Smooth muscle cell (in vitro differentiated cells): Measurements from ENCODE around the gene ZNF660. TPM values are rescaled to one million over a fixed set of nuclear protein-coding genes. Genes with fewer than 3 reads are reported as not detected.

Experiments used
- DNase-seq: peaks from one replicate; lab custom pipeline; 2025; ENCODE audit not compliant: unreplicated experiment; lab: John Stamatoyannopoulos, UW
- H2AFZ ChIP-seq: fragments of 200-600 bp; sonication (generic); 2 replicates; pipeline ENCODE4 v1.6.0; 2016; ENCODE audit warnings: antibody characterized with exemption, low read depth, mild to moderate bottlenecking
- H3F3A ChIP-seq: fragments of 200-600 bp; sonication (generic); 2 replicates; pipeline ENCODE4 v1.6.0; 2017; ENCODE audit warnings: antibody characterized with exemption, low read depth
- H3K27ac ChIP-seq: fragments of 200-600 bp; sonication (generic); 2 replicates; pipeline ENCODE4 v1.5.1; 2016; ENCODE audit warnings: low read depth, mild to moderate bottlenecking
- H3K27me3 ChIP-seq: fragments of 200-600 bp; sonication (generic); 2 replicates; pipeline ENCODE4 v1.6.1; 2016; ENCODE audit warnings: low read depth, mild to moderate bottlenecking
- H3K36me3 ChIP-seq: fragments of 200-600 bp; sonication (generic); 2 replicates; pipeline ENCODE4 v1.5.1; 2016; ENCODE audit warnings: low read depth
- H3K4me1 ChIP-seq: fragments of 200-600 bp; sonication (generic); 2 replicates; pipeline ENCODE4 v1.5.1; 2016; ENCODE audit warnings: low read depth
- H3K4me2 ChIP-seq: fragments of 200-600 bp; sonication (generic); 2 replicates; pipeline ENCODE4 v1.6.0; 2016; ENCODE audit warnings: mild to moderate bottlenecking
- H3K4me3 ChIP-seq: fragments of 200-600 bp; sonication (generic); 2 replicates; pipeline ENCODE4 v1.5.1; 2016; ENCODE audit warnings: mild to moderate bottlenecking
- H3K79me2 ChIP-seq: fragments of 200-600 bp; sonication (generic); 2 replicates; pipeline ENCODE4 v1.6.0; 2016; ENCODE audit warnings: low read depth, mild to moderate bottlenecking
- H3K9ac ChIP-seq: fragments of 200-600 bp; sonication (generic); 2 replicates; pipeline ENCODE4 v1.6.0; 2016; ENCODE audit warnings: low read depth
- H3K9me3 ChIP-seq: fragments of 200-600 bp; sonication (generic); replicated peaks from 2 replicates; pipeline ENCODE4 v1.5.1; 2016; ENCODE audit warnings: low read depth
- H4K20me1 ChIP-seq: fragments of 200-600 bp; sonication (generic); 2 replicates; pipeline ENCODE4 v1.6.0; 2016; ENCODE audit warnings: low read depth
- WGBS: methylation state at CpG from one replicate; pipeline ENCODE4 v1.1.7; 2016; ENCODE audit warnings: low lambda C conversion rate; 5-methylcytosine and 5-hydroxymethylcytosine counted together
- polyA plus RNA-seq: library from polyadenylated mRNA; unstranded; fragments of >200 nt; fragmentation: Nextera tagmentation; extraction: Ambion mirVana; gene quantifications from 2 replicates; pipeline ENCODE4 v1.2.1, GENCODE V29; 2016
- total RNA-seq: library from RNA; depleted of rRNA; stranded (reverse); fragments of >200 nt; gene quantifications from 2 replicates; pipeline ENCODE4 v1.2.3, GENCODE V29; 2014
- TF ChIP-seq, protein P1 (sequence below): fragments of 200-600 bp; sonication (generic); IDR thresholded peaks from 2 replicates; pipeline ENCODE4 v1.5.1; 2017; ENCODE audit warnings: borderline replicate concordance, mild to moderate bottlenecking, antibody characterized with exemption; ENCODE audit not compliant: insufficient read depth, poor library complexity, severe bottlenecking

Gene ZNF660
- total and polyA plus RNA-seq, 2 experiments from 2014 or later, result 1.8 to 5.1 TPM

DNA sequence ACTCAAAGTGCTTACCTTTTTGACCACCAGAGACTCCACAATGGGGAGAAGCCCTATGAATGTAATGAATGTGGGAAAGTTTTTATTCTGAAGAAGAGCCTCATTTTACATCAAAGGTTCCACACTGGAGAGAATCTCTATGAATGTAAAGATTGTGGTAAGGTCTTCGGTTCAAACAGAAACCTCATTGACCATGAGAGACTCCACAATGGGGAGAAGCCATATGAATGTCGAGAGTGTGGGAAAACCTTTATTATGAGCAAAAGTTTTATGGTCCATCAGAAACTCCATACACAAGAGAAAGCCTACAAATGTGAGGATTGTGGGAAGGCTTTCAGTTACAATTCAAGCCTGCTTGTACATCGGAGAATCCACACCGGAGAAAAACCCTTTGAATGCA is 58.3 kb downstream of the ZNF660 start:
- H2AFZ ChIP-seq, result no peak overlapping the region
- H3K4me3 ChIP-seq, result peak overlapping the region; percentile 3
- no peak overlapping the region for H3K27ac ChIP-seq
- no peak overlapping the region for H3K9ac ChIP-seq
- H3K9me3 ChIP-seq, result peaks cover 35% of the 10 kb centered on the region
- TF ChIP-seq, protein P1, sequence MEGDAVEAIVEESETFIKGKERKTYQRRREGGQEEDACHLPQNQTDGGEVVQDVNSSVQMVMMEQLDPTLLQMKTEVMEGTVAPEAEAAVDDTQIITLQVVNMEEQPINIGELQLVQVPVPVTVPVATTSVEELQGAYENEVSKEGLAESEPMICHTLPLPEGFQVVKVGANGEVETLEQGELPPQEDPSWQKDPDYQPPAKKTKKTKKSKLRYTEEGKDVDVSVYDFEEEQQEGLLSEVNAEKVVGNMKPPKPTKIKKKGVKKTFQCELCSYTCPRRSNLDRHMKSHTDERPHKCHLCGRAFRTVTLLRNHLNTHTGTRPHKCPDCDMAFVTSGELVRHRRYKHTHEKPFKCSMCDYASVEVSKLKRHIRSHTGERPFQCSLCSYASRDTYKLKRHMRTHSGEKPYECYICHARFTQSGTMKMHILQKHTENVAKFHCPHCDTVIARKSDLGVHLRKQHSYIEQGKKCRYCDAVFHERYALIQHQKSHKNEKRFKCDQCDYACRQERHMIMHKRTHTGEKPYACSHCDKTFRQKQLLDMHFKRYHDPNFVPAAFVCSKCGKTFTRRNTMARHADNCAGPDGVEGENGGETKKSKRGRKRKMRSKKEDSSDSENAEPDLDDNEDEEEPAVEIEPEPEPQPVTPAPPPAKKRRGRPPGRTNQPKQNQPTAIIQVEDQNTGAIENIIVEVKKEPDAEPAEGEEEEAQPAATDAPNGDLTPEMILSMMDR, result no peak
- no peaks in the 10 kb centered on the region for H3F3A ChIP-seq
- 100% methylated on average over 4 of the region's 4 CpGs for WGBS
- peaks cover 61% of the 10 kb centered on the region for H3K36me3 ChIP-seq
- peaks cover 18% of the 10 kb centered on the region for H3K79me2 ChIP-seq
- peaks cover 5% of the 10 kb centered on the region for H4K20me1 ChIP-seq
- no peak for DNase-seq
- H3K4me1 ChIP-seq, result peaks cover 2% of the 10 kb centered on the region
- no peaks in the 10 kb centered on the region for H3K27me3 ChIP-seq
- no peak overlapping the region for H3K4me2 ChIP-seq

DNA sequence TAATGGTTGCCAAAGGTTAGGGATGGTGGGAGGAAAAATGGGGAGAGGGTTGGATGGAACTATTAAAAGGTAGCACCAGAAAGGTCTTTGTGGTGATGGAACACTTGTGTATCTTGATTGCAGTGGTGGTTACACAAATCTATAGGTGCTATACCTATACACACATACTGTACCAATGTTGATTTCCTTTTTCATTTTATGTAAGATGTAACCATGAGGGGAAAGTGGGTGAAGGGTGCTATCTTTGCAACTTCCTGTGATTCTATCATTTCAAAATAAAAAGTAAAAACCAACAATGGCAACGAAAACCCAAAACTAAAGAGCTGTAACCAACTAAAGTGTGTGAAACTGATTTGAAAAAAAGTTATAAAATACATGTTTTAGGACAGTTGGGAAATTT is 63.0 kb downstream of the ZNF660 start:
- H4K20me1 ChIP-seq, result no peaks in the 10 kb centered on the region
- H3K9ac ChIP-seq, result peak overlapping the region; percentile 92
- H3K4me1 ChIP-seq, result peaks cover 16% of the 10 kb centered on the region
- peaks cover 30% of the 10 kb centered on the region for H3K36me3 ChIP-seq
- peaks cover 16% of the 10 kb centered on the region for H3K79me2 ChIP-seq
- H3F3A ChIP-seq, result no peaks in the 10 kb centered on the region
- TF ChIP-seq, protein P1, result no peak
- peaks cover 15% of the 10 kb centered on the region for H3K9me3 ChIP-seq
- H2AFZ ChIP-seq, result peak overlapping the region; percentile 80
- H3K27ac ChIP-seq, result peak overlapping the region; percentile 61
- DNase-seq, result no peak
- H3K4me3 ChIP-seq, result peak overlapping the region; percentile 84
- no peaks in the 10 kb centered on the region for H3K27me3 ChIP-seq
- peak overlapping the region; percentile 91 for H3K4me2 ChIP-seq
- WGBS, result 98% methylated on average over 1 of the region's 1 CpG

DNA sequence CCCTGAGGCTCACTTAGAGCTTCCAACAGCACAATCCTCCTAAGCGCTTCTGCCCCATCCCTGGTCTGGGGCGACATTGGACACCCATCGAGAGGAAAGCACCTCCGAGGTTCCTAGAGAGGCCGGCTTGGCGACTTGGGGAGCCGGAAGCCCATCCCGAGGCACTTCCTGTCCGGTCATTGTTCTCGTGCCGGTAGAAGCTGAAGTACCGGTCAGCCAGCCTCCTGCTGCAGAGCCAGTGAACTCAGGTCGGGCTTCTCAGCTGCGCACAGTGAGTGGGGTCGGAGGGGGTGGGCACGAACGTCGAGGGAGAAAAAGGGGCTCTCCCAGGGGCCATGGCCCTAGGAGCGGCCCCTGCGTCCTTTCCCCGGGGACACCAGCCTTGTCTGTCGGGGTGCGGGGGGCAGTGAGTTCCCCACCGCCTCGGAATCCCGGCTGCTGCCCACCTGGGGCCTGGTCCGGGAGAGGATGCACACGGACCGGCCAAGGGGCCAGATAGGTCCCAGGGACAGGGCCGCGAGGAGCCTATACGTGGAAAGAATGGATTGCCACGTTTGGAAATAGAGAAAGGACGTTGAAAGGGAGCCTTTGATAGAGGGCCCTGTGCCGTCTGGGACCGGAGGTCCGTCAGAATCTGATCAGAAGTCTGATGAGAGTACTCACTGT is 63.9 kb downstream of the ZNF660 start, which contains the start of gene ZNF35:
ZNF35 (plus strand) TSS at position 169 of the 666 bp plus-strand sequence. CDS start 2,336 bp downstream, outside the sequence.
- peaks cover 16% of the 10 kb centered on the region for H3K79me2 ChIP-seq
- H4K20me1 ChIP-seq, result no peaks in the 10 kb centered on the region
- no peaks in the 10 kb centered on the region for H3F3A ChIP-seq
- peak within 1 kb of the TSS; percentile 80 for H2AFZ ChIP-seq
- peak within 1 kb of the TSS; percentile 92 for H3K9ac ChIP-seq
- peak within 1 kb of the TSS; percentile 61 for H3K27ac ChIP-seq
- peak within 1 kb of the TSS; percentile 84 for H3K4me3 ChIP-seq
- TF ChIP-seq, protein P1, result no peak
- WGBS, result 2% methylated on average over 34 of the region's 37 CpGs
- DNase-seq, result peak; percentile 34
- no peaks in the 10 kb centered on the region for H3K27me3 ChIP-seq
- peaks cover 6% of the 10 kb centered on the region for H3K9me3 ChIP-seq
- H3K4me1 ChIP-seq, result peaks cover 16% of the 10 kb centered on the region
- peak within 1 kb of the TSS; percentile 91 for H3K4me2 ChIP-seq
- peaks cover 27% of the 10 kb centered on the region for H3K36me3 ChIP-seq

Other genes with a start within 250 kb of the ZNF660 start
- 23.1 and 26.8 TPM in 2 replicates for gene TCAIM, start 246.2 kb upstream of the ZNF660 start, total RNA-seq
- 9.5 and 10.7 TPM in 2 replicates for gene TCAIM, start 246.2 kb upstream of the ZNF660 start, polyA plus RNA-seq
- 8.5 and 10.7 TPM in 2 replicates for gene ZNF445, start 107.3 kb upstream of the ZNF660 start, total RNA-seq
- 4.7 and 6.1 TPM in 2 replicates for gene ZNF445, start 107.3 kb upstream of the ZNF660 start, polyA plus RNA-seq
- 5.6 and 10.6 TPM in 2 replicates for gene ZKSCAN7, start 29.8 kb upstream of the ZNF660 start, total RNA-seq
- 3.7 and 4.6 TPM in 2 replicates for gene ZKSCAN7, start 29.8 kb upstream of the ZNF660 start, polyA plus RNA-seq
- gene ZNF197, start 40.1 kb downstream of the ZNF660 start, total RNA-seq, result 23.0 and 25.2 TPM in 2 replicates
- 6.6 and 10.1 TPM in 2 replicates for gene ZNF197, start 40.1 kb downstream of the ZNF660 start, polyA plus RNA-seq
- gene ZNF35, start 63.8 kb downstream of the ZNF660 start, total RNA-seq, result 17.7 and 30.8 TPM in 2 replicates
- 5.1 and 6.7 TPM in 2 replicates for gene ZNF35, start 63.8 kb downstream of the ZNF660 start, polyA plus RNA-seq
- gene ZNF502, start 127.7 kb downstream of the ZNF660 start, total RNA-seq, result 2.0 and 2.1 TPM in 2 replicates
- 0.47 and 0.72 TPM in 2 replicates for gene ZNF502, start 127.7 kb downstream of the ZNF660 start, polyA plus RNA-seq
- 2.8 and 2.9 TPM in 2 replicates for gene ZNF501, start 144.7 kb downstream of the ZNF660 start, total RNA-seq
- 1.5 and 2.7 TPM in 2 replicates for gene ZNF501, start 144.7 kb downstream of the ZNF660 start, polyA plus RNA-seq
- gene KIAA1143, start 176.7 kb downstream of the ZNF660 start, total RNA-seq, result 24.5 and 27.0 TPM in 2 replicates
- 12.1 and 12.2 TPM in 2 replicates for gene KIAA1143, start 176.7 kb downstream of the ZNF660 start, polyA plus RNA-seq
- gene KIF15, start 176.8 kb downstream of the ZNF660 start, total RNA-seq, result 5.7 and 6.2 TPM in 2 replicates
- 1.8 and 2.8 TPM in 2 replicates for gene KIF15, start 176.8 kb downstream of the ZNF660 start, polyA plus RNA-seq